AG10803 (cell line): Measurements from ENCODE around the gene CELF1.

Experiments
- DNase-seq: peaks from one replicate; pipeline ENCODE4 v3.0.0; 2010; ENCODE audit warnings: low read depth
- H3K4me3 ChIP-seq: 2 replicates; pipeline ENCODE4 v1.5.1; 2011; ENCODE audit warnings: mild to moderate bottlenecking, low read length, control low read depth
- CTCF ChIP-seq: conservative IDR thresholded peaks from 2 replicates; pipeline ENCODE4 v1.5.1; 2011; ENCODE audit warnings: mild to moderate bottlenecking, low read length, control low read depth, inconsistent platforms

The CELF1 gene

DNA sequence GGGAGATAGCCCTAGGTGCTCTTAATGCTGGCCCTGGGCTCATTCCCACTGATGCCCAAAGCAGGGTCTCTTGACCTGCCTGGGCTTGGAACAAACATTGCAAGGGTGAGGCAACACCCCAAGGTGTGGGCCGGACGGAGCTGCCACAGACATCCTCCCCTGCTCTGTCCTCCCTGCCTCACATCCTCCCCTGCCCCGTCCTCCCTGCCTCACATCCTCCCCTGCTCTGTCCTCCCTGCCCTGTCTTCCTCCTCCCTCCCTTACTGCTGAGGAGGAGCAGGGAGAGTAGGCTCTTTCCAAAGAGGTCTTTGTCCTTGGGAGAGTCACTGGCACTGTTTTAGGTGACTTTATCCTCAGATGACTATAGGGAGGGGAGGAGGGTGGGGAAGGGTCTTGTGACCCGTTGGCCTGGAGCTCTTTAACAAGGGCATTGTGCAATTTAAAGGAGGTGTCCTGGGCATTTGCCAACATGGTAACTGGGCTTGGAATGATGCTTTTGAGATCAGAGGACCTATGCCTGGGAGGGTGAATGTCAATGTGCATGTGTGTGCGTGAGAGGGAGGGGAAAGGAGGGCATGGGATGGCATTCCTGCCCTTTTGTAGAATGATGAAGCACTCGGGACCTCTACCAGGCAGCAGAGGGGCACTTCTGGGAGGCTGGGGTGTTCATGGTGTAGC lies 34.2 kb upstream of the CELF1 start:
- no peak overlapping the region for H3K4me3 ChIP-seq
- no peak for DNase-seq
- TF ChIP-seq CTCF, result no peak

GRCh38 chr11:47586098-47586855 lies 33.3 kb upstream of the CELF1 start, which contains the start of gene FAM180B:
FAM180B (plus strand) TSS chr11:47586678; CDS start chr11:47586769, 91 bp downstream.
- H3K4me3 ChIP-seq, result no peak within 1 kb of the TSS
- no peak for DNase-seq
- no peak for TF ChIP-seq CTCF

DNA sequence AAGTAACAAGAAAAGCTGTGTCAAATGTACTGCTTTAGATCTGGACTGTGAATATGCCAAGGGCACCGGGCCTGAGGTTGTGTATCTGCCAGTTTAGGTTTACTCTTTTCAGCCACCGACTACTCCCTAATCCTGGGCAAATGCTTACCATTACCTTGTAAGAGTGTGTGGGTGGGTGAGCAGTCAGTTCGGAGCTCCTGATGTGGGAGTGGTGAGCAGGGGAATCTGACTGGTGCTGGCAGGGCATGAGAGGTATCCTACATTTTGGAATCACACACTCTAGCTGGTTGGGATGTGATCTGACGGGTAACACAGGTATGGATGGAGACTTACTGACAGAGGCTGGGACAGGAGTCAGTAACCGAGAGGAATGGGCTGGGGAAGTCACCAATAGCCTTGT lies 30.9 kb upstream of the CELF1 start:
- TF ChIP-seq CTCF, result no peak
- H3K4me3 ChIP-seq, result no peak overlapping the region
- DNase-seq, result no peak

- H3K4me3 ChIP-seq, result peak within 1 kb of the TSS; percentile 97
- peak; percentile 85 for DNase-seq
- TF ChIP-seq CTCF, result no peak
Observed at GRCh38 chr11:47578524-47579494, 25.9 kb upstream of the CELF1 start, which contains the start of the genes KBTBD4 and NDUFS3. KBTBD4 (minus strand) TSS chr11:47578970; CDS start chr11:47578951, 19 bp downstream. NDUFS3 (plus strand) TSS chr11:47579074; CDS start chr11:47579092, 18 bp downstream.

DNA sequence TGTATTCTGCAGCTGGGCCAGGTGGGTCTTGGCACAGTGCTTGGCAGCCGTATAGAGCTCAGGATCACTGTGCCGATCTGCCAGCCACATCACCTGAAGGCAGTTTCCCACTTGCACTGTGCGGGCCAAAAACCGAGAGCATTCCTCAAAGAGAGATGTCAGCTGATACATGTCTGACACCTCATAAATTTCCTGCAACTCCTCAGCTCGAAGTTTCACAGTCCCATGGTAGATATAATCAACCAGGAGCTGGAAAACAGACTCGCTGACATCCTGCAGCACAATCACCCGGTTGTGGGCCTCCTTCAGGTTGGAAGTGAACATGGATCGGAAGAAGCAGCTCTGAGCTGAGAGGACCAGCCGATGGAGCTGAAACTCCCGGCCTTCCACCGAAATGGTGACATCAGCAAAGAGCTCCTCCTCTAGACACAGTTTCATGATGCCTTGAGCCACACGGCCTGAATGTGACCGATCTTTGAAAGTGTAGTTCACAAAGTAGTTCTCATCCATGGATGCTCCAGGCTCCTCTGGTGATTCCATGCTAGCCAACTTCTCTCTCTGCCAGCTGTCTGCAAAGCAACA lies 24.6 kb upstream of the CELF1 start:
- peak overlapping the region; percentile 97 for H3K4me3 ChIP-seq
- TF ChIP-seq CTCF, result no peak

DNA sequence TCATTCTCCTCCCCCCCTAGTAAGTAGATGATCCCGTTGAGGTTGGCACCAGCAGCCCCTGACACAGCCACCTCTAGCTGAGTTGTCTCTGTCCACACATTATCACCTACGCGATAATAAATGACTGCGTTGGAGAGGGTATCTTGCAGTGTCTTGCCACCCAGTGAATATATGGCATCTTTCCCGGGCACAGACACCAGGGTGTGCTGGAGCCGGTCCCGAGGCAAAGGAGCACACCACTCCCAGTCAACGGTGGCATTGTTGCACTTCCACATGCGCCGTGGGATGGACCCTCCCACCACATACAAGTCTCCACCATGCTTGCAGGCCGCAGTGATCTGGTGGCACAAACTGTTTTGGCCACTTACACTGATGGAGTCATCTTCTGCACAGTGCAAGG lies 20.4 kb upstream of the CELF1 start:
- no peak overlapping the region for H3K4me3 ChIP-seq
- TF ChIP-seq CTCF, result no peak
- no peak for DNase-seq

More for the DNA sequence above, 24.6 kb upstream of the CELF1 start:
- DNase-seq, result no peak
